HK-2 (cell line): Measurements from ENCODE around the gene CACNA1D.
"Not testable (repeated sequence)": the region's sequence is repeated elsewhere in the genome, so short reads cannot be mapped to it uniquely, and the experiment has no call there.

Experiments used
- DNase-seq: peaks from one replicate; pipeline ENCODE4 v3.0.0-alpha.2; 2018; ENCODE audit not compliant: unreplicated experiment

The CACNA1D gene

GRCh38 chr3:53650928-53651661 lies 156.7 kb downstream of the CACNA1D start:
- DNase-seq, result no peak

- no peak for DNase-seq
These were observed 157.5 kb downstream of the CACNA1D start for GRCh38 chr3:53651927-53652326.

- no peak for DNase-seq
These were observed 163.2 kb downstream of the CACNA1D start for GRCh38 chr3:53657651-53658050.

GRCh38 chr3:53658613-53659193 lies 164.3 kb downstream of the CACNA1D start:
- DNase-seq, result no peak

- DNase-seq, result no peak
These were observed 165.6 kb downstream of the CACNA1D start for GRCh38 chr3:53659996-53660395.

GRCh38 chr3:53661480-53661879 lies 167.1 kb downstream of the CACNA1D start:
- DNase-seq, result no peak

GRCh38 chr3:53664812-53665211 lies 170.4 kb downstream of the CACNA1D start:
- not testable (repeated sequence) for DNase-seq

GRCh38 chr3:53665608-53666425 lies 171.4 kb downstream of the CACNA1D start:
- no peak for DNase-seq

- no peak for DNase-seq
These were observed 174.5 kb downstream of the CACNA1D start for GRCh38 chr3:53668872-53669271.

- no peak for DNase-seq
These were observed 176.3 kb downstream of the CACNA1D start for GRCh38 chr3:53670721-53671120.

- DNase-seq, result no peak
These were observed 177.0 kb downstream of the CACNA1D start for GRCh38 chr3:53671192-53671960.

GRCh38 chr3:53671961-53672299 lies 177.5 kb downstream of the CACNA1D start:
- DNase-seq, result no peak

- no peak for DNase-seq
These were observed 178.6 kb downstream of the CACNA1D start for GRCh38 chr3:53672981-53673380.

- DNase-seq, result no peak
These were observed 179.4 kb downstream of the CACNA1D start for GRCh38 chr3:53673722-53674350.

- DNase-seq, result no peak
These were observed 180.2 kb downstream of the CACNA1D start for GRCh38 chr3:53674582-53674981.

- DNase-seq, result no peak
These were observed 180.7 kb downstream of the CACNA1D start for GRCh38 chr3:53675022-53675697.

GRCh38 chr3:53675942-53676341 lies 181.5 kb downstream of the CACNA1D start:
- no peak for DNase-seq

GRCh38 chr3:53677413-53677812 lies 183.0 kb downstream of the CACNA1D start:
- no peak for DNase-seq

- DNase-seq, result no peak
These were observed 185.6 kb downstream of the CACNA1D start for GRCh38 chr3:53680028-53680427.

GRCh38 chr3:53682807-53683206 lies 188.4 kb downstream of the CACNA1D start:
- DNase-seq, result no peak

- no peak for DNase-seq
These were observed 193.7 kb downstream of the CACNA1D start for GRCh38 chr3:53688066-53688465.
